Stimulated activated CD4-positive, alpha-beta T cell treated with anti-CD3 and anti-CD28 coated beads, Interleukin-4, amount 100 ng/mL, for 48 hours (primary cell): Measurements from ENCODE around the gene ZNF839.
A peak's percentile ranks its signal among the peaks of the same experiment; 100 is the strongest.
"Not testable (repeated sequence)": the region's sequence is repeated elsewhere in the genome, so short reads cannot be mapped to it uniquely, and the experiment has no call there.

Experiments
- DNase-seq, 2 donors: peaks; one replicate each; pipeline ENCODE4 v3.0.0-alpha.2; 2020; ENCODE audit warnings: low read depth in 2 of 2

Gene ZNF839

DNA sequence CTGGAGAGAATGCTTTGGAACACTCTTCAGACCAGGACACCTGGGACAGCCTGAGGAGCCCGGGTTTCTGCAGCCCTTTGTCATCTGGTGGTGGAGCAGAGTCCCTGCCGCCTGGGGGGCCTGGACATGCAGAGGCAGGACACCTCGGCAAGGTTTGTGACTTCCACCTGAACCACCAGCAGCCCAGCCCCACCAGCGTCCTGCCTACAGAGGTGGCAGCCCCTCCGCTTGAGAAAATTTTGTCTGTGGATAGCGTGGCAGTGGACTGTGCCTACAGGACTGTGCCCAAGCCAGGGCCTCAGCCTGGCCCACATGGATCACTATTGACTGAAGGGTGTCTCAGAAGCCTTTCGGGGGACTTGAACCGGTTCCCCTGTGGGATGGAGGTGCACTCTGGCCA is 22.0 kb downstream of the ZNF839 start:
- no peak for DNase-seq

DNA sequence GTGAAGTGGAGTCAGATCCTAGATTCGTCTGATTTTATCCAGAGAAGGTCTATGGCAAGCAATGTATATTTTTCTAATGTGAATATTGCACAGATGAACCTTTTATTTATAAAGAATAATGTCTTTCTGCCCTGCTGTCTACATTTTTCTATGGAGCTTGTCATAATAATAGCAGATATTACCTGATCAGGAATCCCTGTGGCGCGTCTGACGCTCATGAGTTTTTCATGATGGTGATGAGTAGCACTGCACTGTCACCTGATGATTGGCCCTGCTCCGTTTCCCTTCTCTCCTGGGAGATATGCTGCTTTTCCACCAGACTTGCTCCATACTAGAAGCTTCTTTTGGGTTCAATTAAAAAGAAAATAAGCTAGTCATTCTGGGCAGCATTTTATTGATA is 22.7 kb downstream of the ZNF839 start:
- no peak for DNase-seq

DNA sequence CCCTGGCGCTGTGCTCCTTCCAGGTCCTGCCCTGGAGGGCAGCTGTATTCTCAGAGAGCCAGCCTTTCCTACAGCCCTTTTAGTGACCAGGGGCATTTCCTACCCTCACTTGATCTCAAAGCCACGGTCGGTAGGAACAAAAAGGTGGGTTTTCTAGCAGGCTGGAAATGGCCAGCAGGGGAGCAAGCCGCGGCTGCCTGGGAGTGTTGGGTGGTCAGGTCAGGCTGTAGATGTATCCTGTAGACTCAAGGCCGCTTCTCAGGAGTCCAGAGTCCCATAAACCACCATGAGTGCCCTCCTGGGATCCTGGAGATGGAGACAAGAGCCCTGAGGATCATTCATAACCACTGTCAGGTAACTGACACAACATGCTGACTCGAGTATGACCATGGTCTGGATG is 24.5 kb downstream of the ZNF839 start:
- no peak for DNase-seq

DNA sequence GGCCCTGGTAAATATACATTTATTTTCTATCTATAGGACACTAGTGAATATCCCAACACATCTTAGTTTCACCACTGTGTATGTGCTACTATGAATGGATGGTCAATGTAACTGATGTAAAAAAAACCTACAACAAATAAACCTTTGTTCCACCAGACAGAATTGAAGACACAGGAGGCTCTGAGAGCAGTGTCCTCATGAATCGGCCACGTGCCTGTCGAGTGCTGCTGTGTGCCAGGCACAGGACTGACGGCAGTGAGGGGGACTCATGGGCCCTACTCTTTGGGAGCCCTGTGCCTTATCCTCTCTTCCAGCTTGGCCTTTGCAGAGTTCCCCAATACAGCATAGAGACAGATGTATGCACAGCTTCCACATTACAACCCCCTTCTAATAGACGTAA is 24.9 kb downstream of the ZNF839 start:
- DNase-seq = no peak

DNA sequence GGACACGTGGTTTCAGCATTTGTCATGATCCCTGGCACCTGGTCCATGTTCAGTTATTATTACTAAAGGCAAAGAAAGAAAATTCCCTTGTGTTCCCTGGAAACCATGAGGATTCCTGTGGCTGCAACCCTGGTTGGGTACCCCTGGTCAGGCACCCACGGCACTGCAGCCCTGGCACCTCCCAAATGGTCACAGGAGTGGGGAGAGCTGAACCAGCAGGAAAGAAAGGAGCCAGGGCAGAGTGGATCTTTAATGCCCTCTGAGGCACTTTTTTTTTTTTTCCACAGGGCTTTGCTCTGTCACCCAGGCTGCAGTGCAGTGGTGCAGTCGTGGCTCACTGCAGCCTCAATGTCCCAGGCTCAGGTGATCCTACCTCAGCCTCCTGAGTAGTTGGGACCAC is 25.7 kb downstream of the ZNF839 start:
- DNase-seq = no peak

DNA sequence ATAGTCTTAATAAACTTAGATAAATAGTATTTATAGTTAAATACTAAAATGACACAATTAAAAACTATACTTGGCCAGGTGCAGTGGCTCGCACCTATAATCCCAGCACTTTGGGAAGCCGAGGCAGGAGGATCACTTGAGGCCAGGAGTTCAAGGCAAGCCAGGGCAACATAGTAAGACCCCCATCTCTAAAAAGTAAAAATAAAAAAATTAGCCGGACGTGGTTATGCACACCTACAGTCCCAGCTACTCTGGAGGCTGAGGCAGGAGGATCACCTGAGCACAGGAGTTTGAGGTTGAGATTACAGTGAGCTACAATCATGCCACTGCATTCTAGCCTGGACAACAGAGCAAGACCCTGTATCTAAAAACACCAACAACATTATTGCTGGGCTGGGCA is 27.1 kb downstream of the ZNF839 start:
- DNase-seq = no peak

DNA sequence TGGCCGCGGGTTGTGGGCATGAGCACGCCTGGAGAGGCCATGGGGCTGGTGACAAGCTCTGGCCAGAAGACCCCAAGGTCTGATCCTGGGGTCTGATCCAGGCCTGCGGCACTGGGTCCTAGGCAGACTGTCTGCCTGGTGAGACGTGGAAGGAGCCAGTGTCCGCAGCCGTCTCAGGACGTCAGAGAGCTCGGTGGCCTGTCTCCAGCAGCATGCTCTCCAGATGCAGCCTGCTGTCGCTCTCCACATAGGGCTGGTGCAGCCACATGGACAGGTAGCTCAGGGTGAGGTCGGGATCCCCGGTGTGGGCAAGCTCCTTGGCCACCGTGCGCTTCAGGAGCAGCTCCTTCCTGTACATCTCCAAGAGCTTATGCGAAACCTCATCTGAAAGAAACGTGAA is 28.8 kb downstream of the ZNF839 start:
- no peak for DNase-seq

DNA sequence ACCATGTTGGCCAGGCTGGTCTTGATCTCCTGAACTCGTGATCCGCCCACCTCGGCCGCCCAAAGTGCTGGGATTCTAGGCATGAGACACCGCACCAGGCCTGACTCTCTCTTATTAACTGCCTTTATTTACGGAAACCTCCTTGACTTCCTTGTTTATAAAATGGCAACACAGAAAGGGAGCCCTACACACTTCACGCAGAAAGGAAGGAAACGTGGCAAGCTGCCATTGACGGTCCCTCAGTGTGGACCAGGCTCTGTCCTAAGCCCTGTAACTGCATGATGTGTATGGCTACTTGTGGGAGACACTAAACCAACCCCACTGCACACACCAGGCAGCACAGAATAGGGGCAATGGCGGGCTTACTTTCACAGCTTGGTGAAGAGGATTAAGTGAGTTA is 31.5 kb downstream of the ZNF839 start:
- DNase-seq = no peak

DNA sequence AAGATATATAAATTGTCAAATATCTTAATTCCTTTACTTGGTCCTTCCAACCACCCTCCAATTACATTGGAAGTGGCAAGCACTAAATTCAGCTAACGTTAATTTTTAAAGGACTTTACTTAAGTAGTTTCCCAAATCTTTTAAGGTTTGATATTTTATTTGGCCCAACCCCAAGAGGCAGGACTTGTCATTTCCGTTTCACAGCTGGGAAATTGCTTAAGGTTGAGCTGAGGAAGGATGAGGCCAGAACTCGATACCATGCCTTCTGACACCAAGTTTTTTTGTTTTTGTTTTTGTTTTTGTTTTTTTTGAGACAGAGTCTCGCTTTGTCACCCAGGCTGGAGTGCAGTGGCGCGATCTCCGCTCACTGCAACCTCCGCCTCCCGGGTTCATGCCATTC is 32.0 kb downstream of the ZNF839 start:
- DNase-seq = not testable (repeated sequence)

DNA sequence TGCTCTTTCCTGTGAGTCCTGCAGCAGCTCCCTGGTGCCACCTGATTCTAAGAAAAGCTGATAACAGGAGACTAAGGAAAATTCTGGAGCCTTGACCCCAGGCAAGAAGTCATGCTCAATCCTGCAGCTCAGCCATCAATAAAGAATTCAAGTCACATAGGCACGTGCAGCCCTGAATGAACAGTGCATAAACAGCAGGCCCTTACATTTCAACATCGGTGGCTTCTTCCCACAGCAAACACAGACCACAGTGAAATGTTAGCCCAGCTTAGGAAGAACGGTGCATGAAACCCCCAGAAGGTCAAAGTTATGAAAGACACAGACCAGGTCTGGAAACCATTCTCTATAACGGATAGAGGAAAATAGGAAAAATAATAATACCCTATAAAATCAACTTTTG is 32.7 kb downstream of the ZNF839 start:
- DNase-seq = no peak

DNA sequence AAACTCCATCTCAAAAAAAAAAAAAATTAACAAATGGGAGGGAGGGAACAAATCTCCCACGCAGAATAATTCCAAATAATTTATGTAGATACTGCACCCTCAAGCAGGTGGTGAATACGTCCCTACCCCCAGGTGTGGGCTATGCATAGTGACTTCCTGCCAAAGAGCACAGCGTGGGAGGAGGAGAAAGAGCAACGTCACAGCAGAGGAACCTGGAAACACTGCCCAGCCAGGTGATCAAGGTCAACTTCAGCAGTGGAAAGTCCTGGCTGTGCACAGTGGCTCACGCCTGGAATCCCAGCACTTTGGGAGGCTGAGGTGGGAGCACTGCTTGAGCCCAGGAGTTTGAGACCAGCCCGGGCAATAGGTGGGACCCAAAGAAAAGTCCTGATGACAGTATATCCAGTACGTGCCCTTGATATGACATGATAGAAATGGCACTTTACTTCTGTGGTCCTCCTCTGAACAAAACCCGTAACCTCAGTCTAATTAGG is 33.6 kb downstream of the ZNF839 start:
- no peak for DNase-seq

DNA sequence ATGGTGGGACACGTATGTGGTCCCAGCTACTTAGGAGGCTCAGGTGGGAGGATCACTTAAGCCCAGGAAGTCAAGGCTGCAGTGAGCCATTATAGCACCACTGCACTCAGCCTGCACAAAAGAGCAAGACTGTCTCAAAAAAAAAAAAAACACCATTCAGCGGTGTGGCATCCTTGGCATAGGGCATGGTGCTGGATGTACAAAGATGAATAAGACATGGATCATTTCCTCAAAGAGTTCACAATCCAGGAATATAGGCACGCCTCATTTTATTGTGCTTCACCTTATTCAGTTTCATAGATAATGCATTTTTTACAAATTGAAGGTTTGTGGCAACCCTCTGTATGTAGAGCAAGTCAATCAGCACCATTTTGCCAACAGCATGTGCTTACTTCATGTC is 36.7 kb downstream of the ZNF839 start:
- DNase-seq = no peak

DNA sequence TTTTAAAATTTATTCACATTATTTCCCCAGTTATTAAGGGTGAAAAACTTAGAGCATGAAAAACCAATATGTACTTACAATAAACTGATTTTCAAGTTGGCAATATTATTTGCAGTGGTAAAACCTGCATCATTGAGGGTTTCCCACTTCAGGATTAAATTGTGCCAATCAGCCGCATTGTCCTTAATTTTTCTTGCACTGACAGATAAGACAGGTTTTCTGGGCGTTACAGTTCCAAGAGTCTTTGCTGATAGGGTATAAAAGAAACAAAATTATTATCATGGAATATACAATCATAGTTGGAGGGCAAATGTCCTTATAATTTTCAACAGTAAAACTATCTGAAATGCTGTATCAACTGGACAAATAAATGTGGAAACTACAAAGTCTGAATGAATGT is 39.8 kb downstream of the ZNF839 start:
- no peak for DNase-seq

DNA sequence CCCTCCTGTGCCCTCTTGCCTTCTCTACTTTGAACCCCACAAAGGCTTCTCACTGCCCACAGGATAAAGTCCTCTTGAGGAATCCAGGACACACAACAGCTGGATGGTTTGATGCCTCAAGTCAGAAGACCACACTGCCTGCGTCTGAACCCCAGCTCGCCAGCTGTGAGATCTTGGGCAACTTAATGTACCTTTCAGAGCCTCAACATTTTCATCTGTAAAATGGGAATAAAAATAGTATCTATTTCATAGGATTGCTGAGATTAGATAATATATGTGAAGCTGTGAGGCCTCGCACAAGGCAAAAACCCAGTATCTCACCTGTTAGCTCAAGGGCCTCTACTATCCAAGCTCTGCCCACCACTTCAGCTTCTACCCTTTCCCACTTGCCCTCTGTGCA is 40.8 kb downstream of the ZNF839 start:
- no peak for DNase-seq

DNA sequence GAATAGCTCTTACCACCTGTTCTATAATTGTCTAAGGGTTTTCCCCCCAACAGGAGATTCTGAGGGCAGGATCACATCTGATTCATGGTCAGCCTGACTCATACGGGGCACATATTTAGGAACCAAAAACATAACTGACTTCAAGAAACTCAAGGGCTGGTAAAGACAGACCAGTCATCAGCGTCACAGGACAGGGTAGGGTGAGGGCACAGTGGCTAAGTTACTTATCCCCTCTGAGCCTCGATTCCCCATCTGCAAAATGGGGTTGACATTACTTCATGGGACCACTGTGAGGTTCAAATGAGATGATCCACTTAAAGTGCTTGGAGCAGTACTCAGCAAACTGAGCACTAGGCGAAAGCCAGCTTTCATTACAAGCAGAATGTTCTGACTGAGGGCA is 42.5 kb downstream of the ZNF839 start:
- peak; percentile 19 to 53 for DNase-seq

DNA sequence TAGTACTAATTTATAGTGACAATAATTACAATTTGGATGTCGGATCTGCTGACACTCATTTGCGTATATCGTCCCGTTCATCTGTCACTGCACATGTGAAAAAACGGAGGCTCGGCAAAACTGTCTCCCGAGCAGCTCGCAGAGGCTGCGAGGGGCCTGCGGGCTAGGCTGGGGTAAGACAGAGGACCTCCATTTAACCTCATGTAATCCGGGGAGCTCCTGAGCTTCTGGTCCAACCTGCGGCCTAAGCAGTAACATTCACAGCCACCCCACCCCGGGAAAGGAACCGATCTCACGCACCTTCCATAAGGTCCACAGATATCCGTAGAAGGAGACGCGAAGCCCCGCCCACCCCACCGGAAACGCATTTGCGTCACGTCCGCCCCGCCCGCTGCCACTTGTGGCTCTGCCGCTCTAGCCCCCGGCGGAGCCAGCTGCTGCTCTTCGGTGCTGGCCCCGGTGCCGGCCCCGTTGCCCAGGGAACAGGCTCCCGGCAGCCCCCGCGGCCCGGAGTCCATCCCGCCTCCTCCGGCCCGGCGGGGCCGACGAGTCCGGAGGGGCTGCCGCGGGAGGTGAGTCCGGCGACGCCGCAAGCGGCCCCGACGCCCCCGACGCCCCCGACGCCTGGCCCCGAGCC is 43.1 kb downstream of the ZNF839 start, which contains the start of the genes CINP and TECPR2:
CINP (minus strand) TSS at position 346 of the 637 bp plus-strand sequence; CDS start at position 307, 39 bp downstream.
TECPR2 (plus strand) TSS at position 397 of the 637 bp plus-strand sequence. CDS start 13,781 bp downstream, outside the sequence.
- peak; percentile 98 for DNase-seq

DNA sequence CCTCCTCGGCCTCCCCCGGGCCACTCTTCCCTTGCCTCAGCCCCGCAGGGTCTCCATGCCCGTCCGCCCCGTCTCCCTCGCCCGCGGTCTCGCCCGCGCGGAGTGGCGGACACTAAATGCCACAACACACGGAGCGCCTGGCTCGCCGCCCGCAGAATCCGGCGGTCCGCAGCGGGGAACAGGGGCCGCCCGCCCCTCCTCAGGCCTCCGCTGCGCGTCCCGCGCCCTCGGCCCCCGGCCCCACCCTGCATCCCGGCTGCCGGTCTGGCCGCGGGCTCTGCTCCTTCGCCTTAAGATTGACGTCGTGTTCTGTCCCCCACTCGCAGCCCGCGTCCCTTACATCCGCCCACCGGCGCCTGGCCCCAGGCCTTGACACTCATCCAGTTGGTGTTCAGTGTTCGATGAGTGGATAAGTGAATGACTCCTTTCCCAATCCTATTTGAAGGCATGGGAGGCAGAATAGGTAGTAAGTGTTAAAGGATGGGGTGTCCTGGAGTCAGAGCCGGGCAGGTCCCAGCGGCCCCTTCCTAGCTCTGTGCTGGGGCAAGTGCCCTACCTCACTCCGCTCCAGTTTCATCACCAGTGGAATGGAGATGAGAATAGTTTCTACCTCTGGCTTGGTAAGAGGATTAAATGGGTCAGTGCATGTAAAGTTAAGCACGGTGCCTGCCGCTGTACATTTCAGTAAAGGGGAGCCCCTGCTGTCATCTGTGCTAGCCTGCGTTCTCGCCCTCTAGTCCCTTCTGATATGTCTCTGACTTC is 43.8 kb downstream of the ZNF839 start:
- DNase-seq = peak; percentile 11 to 18

DNA sequence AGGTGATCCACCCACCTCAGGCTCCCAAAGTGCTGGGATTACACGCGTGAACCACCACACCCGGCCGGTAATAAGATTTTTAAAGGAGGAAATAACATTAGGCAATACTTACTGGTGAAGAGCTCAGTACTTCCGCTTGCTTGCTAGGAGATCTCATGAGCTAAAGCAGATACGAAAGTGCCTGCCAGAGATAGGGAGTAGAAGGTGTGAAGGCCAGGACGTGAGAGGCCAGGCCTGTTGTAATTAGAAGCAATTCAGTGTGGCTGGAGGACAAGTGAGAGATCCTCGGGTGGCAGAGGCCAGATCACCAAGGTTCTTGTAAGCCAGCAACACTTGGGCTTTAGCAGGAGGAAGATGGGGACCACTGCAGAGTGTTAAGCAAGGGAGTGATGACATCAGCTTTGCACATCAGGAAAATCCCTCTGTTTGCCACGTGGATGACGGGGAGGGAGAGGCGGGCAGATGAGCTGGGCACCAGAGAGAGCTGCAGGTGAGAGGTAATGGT is 50.8 kb downstream of the ZNF839 start:
- DNase-seq = no peak

DNA sequence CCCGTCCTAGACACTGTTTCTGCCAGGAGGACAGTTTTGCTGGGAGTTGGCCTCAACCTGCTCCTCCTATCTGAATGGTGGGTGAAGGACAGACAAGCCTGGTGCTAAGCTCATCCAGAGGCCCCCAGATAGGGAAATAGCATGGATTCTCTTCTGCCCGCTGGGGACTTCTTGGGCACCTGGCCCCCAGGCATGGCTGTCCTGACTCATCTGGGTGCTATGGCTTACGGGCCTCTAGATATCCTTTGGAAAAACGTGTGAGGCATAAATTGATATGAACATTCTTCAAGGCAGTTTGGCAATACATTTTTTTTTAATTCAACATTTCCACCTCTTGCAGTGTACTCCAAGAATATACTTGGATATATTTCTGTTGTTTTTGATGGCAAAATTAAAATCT is 51.8 kb downstream of the ZNF839 start:
- no peak for DNase-seq

DNA sequence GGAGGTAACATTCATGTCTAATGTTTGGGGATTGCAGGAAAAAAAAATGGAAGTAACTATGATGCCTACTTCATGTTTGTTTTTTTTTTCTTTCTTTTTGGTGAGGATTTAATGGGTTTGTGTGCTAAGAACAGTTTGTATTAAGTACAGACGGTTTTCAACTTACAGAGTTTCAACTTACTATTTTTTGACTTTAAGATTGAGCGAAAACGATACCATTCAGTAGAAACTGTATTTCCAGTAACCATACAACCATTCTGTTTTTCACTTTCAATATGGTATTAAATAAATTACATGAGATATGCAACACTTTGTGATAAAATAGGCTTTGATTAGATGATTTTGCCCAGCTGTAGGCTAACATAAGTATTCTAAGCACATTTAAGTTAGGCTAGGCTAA is 53.6 kb downstream of the ZNF839 start:
- DNase-seq = no peak

DNA sequence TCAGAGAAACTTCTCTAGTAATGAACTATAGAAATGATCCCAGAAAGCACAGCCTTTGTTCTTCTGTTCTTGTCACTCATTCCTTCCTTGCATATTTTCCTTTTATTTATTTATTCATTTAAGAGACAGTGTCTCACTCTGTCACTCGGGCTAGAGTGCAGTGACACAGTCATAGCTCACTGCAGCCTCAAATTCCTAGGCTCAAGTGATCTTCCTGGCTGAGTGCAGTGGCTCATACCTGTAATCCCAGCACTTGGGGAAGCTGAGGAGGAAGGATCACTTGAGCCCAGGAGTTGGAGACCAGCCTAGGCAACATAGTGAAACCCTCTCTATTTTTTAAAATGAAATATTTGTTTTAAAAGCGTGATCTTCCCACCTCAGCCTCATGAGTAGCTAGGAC is 54.7 kb downstream of the ZNF839 start:
- DNase-seq = no peak

DNA sequence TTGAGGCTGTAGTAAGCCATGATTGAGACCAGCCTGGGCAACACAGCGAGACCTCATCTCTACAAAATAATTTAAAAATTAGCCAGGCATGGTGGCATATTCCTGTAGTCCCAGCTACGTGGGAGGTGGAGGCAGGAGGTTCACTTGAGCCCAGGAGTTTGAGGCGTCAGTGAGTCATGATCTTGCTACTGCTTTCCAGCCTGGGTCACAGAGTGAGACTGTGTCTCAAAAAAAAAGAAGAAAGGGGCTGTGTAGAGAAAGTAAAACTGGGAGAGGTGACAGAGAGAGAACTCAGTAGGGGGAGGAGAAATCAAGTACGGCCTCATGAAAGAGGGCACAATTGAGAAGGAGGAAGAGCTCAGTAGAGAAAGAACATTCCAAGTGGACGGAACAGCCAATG is 55.6 kb downstream of the ZNF839 start:
- peak in 1 of 2 donors; percentile 6 for DNase-seq

DNA sequence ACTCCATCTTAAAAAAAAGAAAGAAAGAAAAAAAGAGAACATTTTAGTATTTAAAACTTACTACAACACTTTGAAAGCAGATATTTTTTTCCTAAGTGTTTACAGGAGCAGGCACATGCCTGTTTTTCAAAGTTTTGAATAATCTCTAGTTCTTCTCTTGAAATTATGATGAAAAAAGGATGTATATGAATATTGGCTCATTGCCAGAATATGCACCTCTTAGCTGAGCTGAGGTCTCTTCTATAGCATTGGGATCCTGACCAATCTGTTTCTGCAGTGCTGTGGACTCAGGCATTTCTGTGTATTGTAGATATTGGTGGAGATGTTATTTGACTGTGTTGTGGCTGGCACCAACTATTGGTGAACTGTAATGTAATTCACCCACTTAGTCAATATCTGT is 58.1 kb downstream of the ZNF839 start:
- no peak for DNase-seq
